Effector memory CD4-positive, alpha-beta T cell (primary cell): ENCODE data around the gene COL4A4.

ENCODE experiments used
- DNase-seq, 3 donors: peaks; one replicate each; pipeline ENCODE4 v3.0.0-alpha.2; 2020
- H3K27ac ChIP-seq: 2 replicates; pipeline ENCODE4 v1.7.0; 2013; ENCODE audit warnings: mild to moderate bottlenecking, low read length, moderate library complexity; ENCODE audit not compliant: insufficient read depth, poor library complexity, severe bottlenecking
- H3K27me3 ChIP-seq: replicated peaks from 2 replicates; pipeline ENCODE4 v1.7.0; 2013; ENCODE audit warnings: mild to moderate bottlenecking, low read length; ENCODE audit not compliant: insufficient read depth, control insufficient read depth, poor library complexity, severe bottlenecking
- H3K36me3 ChIP-seq: 2 replicates; pipeline ENCODE4 v1.7.0; 2013; ENCODE audit warnings: mild to moderate bottlenecking, low read length, moderate library complexity; ENCODE audit not compliant: control insufficient read depth, insufficient read depth
- H3K4me1 ChIP-seq: 2 replicates; pipeline ENCODE4 v1.7.0; 2013; ENCODE audit warnings: low read length, mild to moderate bottlenecking; ENCODE audit not compliant: control insufficient read depth, insufficient read depth, poor library complexity, severe bottlenecking
- H3K4me3 ChIP-seq: 2 replicates; pipeline ENCODE4 v1.7.0; 2013; ENCODE audit warnings: low read length, low read depth, mild to moderate bottlenecking; ENCODE audit not compliant: insufficient read depth, poor library complexity, severe bottlenecking
- H3K9me3 ChIP-seq: 2 replicates; pipeline ENCODE4 v1.7.0; 2013; ENCODE audit warnings: mild to moderate bottlenecking, low read length, moderate library complexity; ENCODE audit not compliant: control insufficient read depth

COL4A4 gene

DNA sequence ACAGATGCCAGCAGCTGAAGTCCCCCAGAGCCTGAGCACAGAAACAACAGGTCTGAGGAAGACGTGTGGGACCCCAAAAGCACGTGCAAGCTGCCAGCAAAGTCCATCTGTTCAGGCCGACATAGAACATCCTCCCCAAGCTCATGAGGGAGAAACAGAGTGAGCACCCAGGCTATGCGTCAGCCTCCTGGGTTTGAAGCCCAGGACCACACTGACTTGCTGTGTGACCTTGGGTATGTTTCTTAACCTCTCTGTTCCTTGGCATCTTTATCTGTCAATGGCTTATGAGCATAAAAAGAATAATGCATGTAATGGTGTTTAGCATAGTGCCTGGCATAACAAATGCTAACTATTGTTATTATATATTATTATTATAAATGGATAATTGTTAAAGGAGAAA, 40.3 kb downstream of the COL4A4 start:
- no peak for DNase-seq
- Histone ChIP-seq H3K27ac (no peak overlapping the region), H3K27me3 (peaks cover 4% of the 10 kb centered on the region), H3K36me3 (no peaks in the 10 kb centered on the region), H3K9me3 (no peaks in the 10 kb centered on the region), H3K4me3 (no peak overlapping the region), H3K4me1 (no peaks in the 10 kb centered on the region)

DNA sequence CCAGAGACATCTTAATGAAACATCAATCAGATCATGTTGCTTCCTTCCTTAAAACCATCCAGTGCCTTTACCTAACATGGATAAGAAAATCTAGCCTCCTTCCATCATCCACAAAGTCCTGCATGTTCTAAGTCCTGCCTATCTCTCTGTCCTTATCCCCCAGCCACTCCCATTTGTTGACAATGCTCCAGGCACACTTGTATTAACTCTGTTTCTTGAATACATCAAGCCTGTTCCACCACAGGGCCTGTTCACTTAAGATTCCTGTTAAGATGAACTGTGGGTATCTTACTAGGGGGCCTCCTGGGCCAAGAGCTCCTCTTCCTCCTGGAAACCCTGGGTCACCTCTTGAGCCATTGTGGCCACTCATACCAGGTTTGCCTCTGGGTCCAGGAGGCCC, 45.7 kb downstream of the COL4A4 start:
- Histone ChIP-seq H3K9me3 (no peaks in the 10 kb centered on the region), H3K4me3 (no peak overlapping the region)
- DNase-seq: no peak

DNA sequence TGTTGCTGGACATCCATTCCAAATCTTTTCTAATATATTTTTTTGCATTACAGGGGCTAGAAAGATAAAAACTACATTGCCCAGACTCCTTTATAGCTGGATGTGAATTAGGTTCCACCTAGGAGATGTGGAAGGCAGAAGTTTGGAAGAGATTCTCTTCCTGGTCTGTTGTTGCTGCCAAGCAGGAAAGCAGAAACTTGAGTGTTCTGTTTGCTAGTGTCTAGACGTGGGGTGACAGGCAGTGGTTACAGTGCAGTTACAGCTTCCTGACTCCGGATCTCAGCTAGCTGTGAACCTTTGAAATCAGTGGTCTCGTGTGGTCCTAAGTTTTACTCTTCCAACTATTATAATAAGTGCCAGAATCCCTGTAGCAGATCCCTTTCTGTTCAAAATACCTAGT, 46.2 kb downstream of the COL4A4 start:
- Histone ChIP-seq H3K4me1 (no peaks in the 10 kb centered on the region), H3K36me3 (no peaks in the 10 kb centered on the region), H3K27ac (no peak overlapping the region), H3K9me3 (no peaks in the 10 kb centered on the region), H3K4me3 (no peak overlapping the region), H3K27me3 (no peaks in the 10 kb centered on the region)
- DNase-seq: no peak

More for the DNA sequence above, 45.7 kb downstream of the COL4A4 start:
- Histone ChIP-seq H3K36me3 (no peaks in the 10 kb centered on the region), H3K4me1 (no peaks in the 10 kb centered on the region), H3K27ac (no peak overlapping the region), H3K27me3 (no peaks in the 10 kb centered on the region)

DNA sequence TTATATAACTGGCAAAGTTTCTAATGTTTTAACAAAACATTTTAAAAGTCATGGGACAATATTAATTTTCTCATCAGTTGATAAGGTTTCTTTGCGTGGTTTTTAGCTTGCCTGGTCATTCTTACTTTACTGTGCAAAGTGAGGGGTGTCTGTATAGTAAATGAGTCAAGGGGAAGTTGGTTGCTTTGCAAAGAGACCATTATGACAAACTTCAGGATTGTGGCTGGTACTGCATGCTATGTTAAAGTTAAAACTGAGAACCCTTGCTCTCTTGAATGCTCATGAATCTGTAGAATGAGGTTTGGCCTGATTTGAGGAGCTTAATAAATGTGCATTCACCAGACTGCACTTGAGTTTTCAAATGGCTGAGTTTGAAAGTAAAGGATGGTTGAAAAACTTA, 47.0 kb downstream of the COL4A4 start:
- Histone ChIP-seq H3K4me3 (no peak overlapping the region), H3K4me1 (no peaks in the 10 kb centered on the region), H3K36me3 (no peaks in the 10 kb centered on the region), H3K27ac (no peak overlapping the region), H3K9me3 (no peaks in the 10 kb centered on the region), H3K27me3 (no peaks in the 10 kb centered on the region)
- no peak for DNase-seq

DNA sequence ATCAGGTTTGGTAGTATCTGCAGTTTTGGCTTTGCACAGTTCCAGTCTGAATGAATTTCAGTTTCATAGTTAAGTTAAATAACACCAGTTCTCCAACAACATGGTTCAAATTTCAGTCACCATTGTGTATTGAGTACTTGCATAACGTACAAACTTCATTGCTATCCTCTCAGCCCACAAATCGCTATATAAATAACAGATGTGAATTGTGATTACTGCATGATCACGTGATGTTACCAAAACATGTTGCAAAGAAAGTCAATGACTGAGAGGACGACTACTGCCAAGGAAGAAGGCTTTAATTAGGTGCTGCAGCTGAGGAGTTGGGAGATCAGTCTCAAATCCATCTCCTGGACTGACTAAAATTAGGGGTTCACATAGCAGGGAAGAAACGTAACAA, 48.2 kb downstream of the COL4A4 start:
- Histone ChIP-seq H3K27me3 (no peaks in the 10 kb centered on the region), H3K4me3 (no peak overlapping the region), H3K27ac (no peak overlapping the region), H3K36me3 (no peaks in the 10 kb centered on the region), H3K4me1 (no peaks in the 10 kb centered on the region), H3K9me3 (no peaks in the 10 kb centered on the region)
- no peak for DNase-seq

DNA sequence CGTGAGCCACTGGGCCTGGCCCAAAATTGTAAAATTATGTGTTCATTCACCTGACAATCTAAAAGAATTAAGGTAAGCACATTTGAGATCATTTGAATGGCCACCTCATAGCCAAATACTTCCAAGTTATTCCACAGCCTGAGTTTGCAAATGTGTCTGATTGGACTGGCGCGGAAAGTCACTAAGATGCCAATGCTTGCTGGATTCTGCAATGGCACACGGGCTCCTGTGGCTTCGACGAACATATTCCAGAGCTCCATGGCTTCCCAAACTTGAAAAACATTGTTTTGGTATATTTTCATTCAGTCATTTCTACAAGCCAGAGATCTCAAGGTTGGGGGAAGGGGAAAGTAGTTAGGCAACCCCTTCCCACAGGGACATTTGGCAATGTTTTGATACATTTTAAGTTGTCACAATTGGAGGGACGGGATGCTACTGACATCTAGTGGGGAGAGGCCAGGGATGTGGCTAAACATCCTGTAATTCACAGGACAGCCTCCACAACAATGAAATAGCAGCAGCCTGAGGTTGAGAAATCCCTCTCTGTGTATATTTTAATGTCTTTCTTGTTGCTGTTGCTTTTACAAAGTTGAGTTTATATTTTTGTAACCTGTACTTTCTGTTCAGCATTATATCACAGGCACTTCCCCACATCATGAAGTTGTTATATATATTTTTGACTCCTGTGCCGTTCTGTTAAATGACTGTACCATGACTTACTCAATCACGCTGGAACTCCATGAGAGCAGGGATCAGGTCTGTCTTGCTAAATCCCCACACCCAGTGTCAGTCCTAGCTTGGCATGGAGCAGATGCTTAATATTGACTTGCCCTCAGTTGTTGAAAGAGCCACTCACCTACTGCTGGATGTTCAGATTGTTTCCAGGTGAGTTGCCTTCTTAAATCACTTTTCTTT, 56.9 kb downstream of the COL4A4 start:
- no peak overlapping the region for H3K27ac ChIP-seq
- no peak for DNase-seq
- no peak overlapping the region for H3K4me3 ChIP-seq
- H3K4me1 ChIP-seq: no peaks in the 10 kb centered on the region
- H3K36me3 ChIP-seq: no peaks in the 10 kb centered on the region
- H3K9me3 ChIP-seq: no peaks in the 10 kb centered on the region
- H3K27me3 ChIP-seq: no peaks in the 10 kb centered on the region

DNA sequence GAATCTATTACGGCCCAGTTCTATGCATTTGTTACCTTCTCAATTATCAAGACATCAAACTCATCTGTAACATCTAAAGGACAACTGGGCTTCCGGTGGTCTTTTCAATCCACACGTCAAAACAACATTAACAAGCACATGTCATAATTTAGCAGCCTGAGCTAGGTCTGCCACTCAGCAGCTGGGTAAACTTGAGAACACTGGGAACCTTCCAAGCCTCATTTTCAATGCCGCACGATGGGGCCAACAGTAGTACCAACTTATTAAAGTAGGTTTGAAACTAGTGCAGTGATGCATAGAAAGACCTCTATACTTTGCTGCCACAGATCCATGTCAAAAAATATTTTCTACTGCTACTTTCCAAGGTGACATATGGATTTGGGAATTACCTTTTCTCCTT, 60.4 kb downstream of the COL4A4 start:
- no peaks in the 10 kb centered on the region for H3K27me3 ChIP-seq
- no peak for DNase-seq
- no peak overlapping the region for H3K4me3 ChIP-seq
- no peaks in the 10 kb centered on the region for H3K9me3 ChIP-seq
- no peaks in the 10 kb centered on the region for H3K4me1 ChIP-seq
- no peaks in the 10 kb centered on the region for H3K36me3 ChIP-seq
- H3K27ac ChIP-seq: no peak overlapping the region

DNA sequence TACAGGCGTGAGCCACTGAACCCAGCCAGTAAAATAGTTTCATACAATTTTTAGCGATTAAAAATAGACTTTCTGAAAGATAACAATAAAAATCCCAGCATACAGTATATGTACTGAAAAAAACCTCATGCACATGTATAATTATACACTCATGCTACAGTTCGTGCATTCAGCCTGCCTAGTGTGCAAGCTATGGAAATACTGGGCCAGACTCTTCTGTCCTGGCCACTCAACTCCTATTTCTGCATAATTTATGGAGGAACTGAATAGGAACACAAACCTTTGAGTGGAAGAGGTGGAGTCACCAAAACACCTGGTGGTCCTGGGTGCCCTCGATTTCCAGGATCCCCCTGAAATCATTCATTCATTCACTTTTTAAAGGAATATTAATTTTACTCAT, 64.7 kb downstream of the COL4A4 start:
- Histone ChIP-seq H3K36me3 (no peaks in the 10 kb centered on the region), H3K27ac (no peak overlapping the region), H3K4me1 (no peaks in the 10 kb centered on the region), H3K9me3 (no peaks in the 10 kb centered on the region), H3K27me3 (no peaks in the 10 kb centered on the region), H3K4me3 (no peak overlapping the region)
- no peak for DNase-seq

DNA sequence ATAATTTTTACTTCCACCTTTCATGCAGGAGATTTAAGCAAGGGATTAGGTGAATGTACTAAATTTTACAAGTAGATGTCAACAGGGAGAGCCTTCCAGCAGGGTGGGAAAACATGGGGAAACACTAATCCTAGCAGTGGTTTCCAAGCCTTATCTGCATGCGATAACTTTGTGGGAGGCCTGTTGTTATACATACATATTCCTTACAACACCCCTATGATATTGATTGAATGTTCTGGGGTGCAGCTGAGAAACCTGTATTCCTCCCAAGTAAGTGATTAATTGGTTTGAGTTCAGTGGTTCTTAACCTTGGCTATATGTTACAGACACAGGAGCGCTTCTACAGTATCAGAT, 65.9 kb downstream of the COL4A4 start:
- no peaks in the 10 kb centered on the region for H3K4me1 ChIP-seq
- H3K9me3 ChIP-seq: no peaks in the 10 kb centered on the region
- no peak overlapping the region for H3K27ac ChIP-seq
- no peak overlapping the region for H3K4me3 ChIP-seq
- H3K27me3 ChIP-seq: no peaks in the 10 kb centered on the region
- H3K36me3 ChIP-seq: no peaks in the 10 kb centered on the region
- DNase-seq: no peak

DNA sequence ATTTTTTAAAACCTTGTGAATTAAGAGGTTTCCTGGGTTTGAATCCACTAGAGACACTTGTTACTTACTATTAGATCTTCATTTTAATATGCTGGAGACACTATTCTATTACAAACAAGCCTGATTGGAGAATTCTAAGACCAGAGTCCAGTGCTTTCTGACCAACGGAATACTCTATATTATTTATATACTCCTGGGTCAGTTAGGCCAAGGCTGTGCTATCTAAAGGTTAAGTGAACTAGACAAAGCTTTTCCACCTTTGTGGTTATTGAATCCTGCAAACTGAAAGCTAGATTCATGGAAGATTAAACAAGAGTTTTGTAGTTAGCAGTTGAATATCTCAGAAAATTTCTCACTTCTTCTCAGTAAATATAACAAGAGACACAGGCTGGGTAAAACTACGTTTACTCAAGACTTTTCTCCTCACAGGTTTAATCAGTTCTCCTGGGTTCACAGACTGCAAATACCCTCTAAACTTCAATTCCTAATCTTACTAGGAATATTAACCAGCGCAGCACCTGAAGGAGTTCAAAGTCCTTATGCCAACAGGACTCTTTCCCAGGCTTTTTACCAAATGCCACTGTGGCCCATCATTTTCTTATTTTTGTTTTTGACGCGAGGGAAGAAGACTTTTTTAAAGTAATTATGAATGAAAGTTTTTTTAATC, 66.4 kb downstream of the COL4A4 start:
- H3K4me1 ChIP-seq: no peaks in the 10 kb centered on the region
- H3K27ac ChIP-seq: no peak overlapping the region
- no peaks in the 10 kb centered on the region for H3K36me3 ChIP-seq
- no peak for DNase-seq
- H3K9me3 ChIP-seq: no peaks in the 10 kb centered on the region
- no peak overlapping the region for H3K4me3 ChIP-seq
- no peaks in the 10 kb centered on the region for H3K27me3 ChIP-seq
